GM21723 (cell line): Measurements from ENCODE around the gene TPK1.
"Not testable (repeated sequence)": the region's sequence is repeated elsewhere in the genome, so short reads cannot be mapped to it uniquely, and the experiment has no call there.

ENCODE experiments used
- ATAC-seq: cut with Tn5 transposase; IDR thresholded peaks from one replicate; pipeline ENCODE4 v1.9.1; 2021; ENCODE audit warnings: mild to moderate bottlenecking, moderate library complexity; ENCODE audit not compliant: unreplicated experiment

The TPK1 gene

GRCh38 chr7:144824360-144824759, 11.5 kb downstream of the TPK1 start:
- no peak for ATAC-seq

GRCh38 chr7:144822223-144822622, 13.6 kb downstream of the TPK1 start:
- no peak for ATAC-seq

GRCh38 chr7:144821067-144821466, 14.8 kb downstream of the TPK1 start:
- ATAC-seq: peak; percentile 39

- ATAC-seq: peak; percentile 17
Observed at GRCh38 chr7:144820552-144820951, 15.3 kb downstream of the TPK1 start.

GRCh38 chr7:144819566-144819965, 16.3 kb downstream of the TPK1 start:
- no peak for ATAC-seq

GRCh38 chr7:144818511-144818910, 17.3 kb downstream of the TPK1 start:
- ATAC-seq: peak; percentile 82

GRCh38 chr7:144817001-144817400, 18.9 kb downstream of the TPK1 start:
- ATAC-seq: no peak

GRCh38 chr7:144814299-144814698, 21.6 kb downstream of the TPK1 start:
- ATAC-seq: no peak

GRCh38 chr7:144812379-144813283, 23.2 kb downstream of the TPK1 start:
- ATAC-seq: peak; percentile 90

GRCh38 chr7:144805627-144806239, 30.1 kb downstream of the TPK1 start:
- ATAC-seq: no peak

GRCh38 chr7:144800678-144801436, 35.0 kb downstream of the TPK1 start:
- ATAC-seq: not testable (repeated sequence)

- no peak for ATAC-seq
Observed at GRCh38 chr7:144796919-144797318, 38.9 kb downstream of the TPK1 start.

- no peak for ATAC-seq
Observed at GRCh38 chr7:144792050-144792449, 43.8 kb downstream of the TPK1 start.

- ATAC-seq: no peak
Observed at GRCh38 chr7:144791488-144791887, 44.4 kb downstream of the TPK1 start.

- no peak for ATAC-seq
Observed at GRCh38 chr7:144787127-144787526, 48.7 kb downstream of the TPK1 start.

GRCh38 chr7:144786522-144786921, 49.3 kb downstream of the TPK1 start:
- ATAC-seq: peak; percentile 67

- no peak for ATAC-seq
Observed at GRCh38 chr7:144786079-144786478, 49.8 kb downstream of the TPK1 start.

- no peak for ATAC-seq
Observed at GRCh38 chr7:144785521-144785920, 50.3 kb downstream of the TPK1 start.

- no peak for ATAC-seq
Observed at GRCh38 chr7:144784943-144785342, 50.9 kb downstream of the TPK1 start.

- no peak for ATAC-seq
Observed at GRCh38 chr7:144784441-144784840, 51.4 kb downstream of the TPK1 start.

GRCh38 chr7:144782883-144783282, 53.0 kb downstream of the TPK1 start:
- ATAC-seq: no peak
